Gastroesophageal sphincter (tissue), 4 donors: ENCODE measurements around the gene CYBC1. TPM values are rescaled to one million over a fixed set of nuclear protein-coding genes. Genes with fewer than 3 reads are reported as not detected.
A peak's percentile ranks its signal among the peaks of the same experiment; 100 is the strongest.

ENCODE experiments used
- ATAC-seq: fragments of 150-250 bp; one replicate; pipeline ENCODE4 v1.9.1; 2016; ENCODE audit warnings: mild to moderate bottlenecking, moderate library complexity
- H3K27ac ChIP-seq, 4 donors: fragments of 200-600 bp; sonication (generic) in 3 of 4; 1 replicate in 3 of 4; 2 replicates in 1 of 4; pipeline ENCODE4 v1.5.1; 2016 to 2019
- H3K27me3 ChIP-seq: fragments of 200-600 bp; sonication (generic); one replicate; pipeline ENCODE4 v1.5.1; 2019
- H3K36me3 ChIP-seq, 2 donors: fragments of 200-600 bp; sonication (generic); one replicate each; pipeline ENCODE4 v1.5.1; 2019; ENCODE audit warnings: control low read depth in 1 of 2
- H3K4me1 ChIP-seq, 3 donors: fragments of 200-600 bp; sonication (generic); 1 replicate in 2 of 3; 2 replicates in 1 of 3; pipeline ENCODE4 v1.5.1; 2016 to 2019; ENCODE audit warnings: control low read depth in 2 of 3
- H3K4me3 ChIP-seq, 2 donors: fragments of 200-600 bp; sonication (generic); one replicate each; pipeline ENCODE4 v1.5.1; 2019; ENCODE audit warnings: mild to moderate bottlenecking in 1 of 2, moderate library complexity in 1 of 2
- H3K9me3 ChIP-seq, 3 donors: fragments of 200-600 bp; sonication (generic); one replicate each; pipeline ENCODE4 v1.5.1; 2017 to 2019; ENCODE audit warnings: control low read depth in 2 of 3
- EP300 ChIP-seq: sonication (generic); formaldehyde crosslinking; IDR thresholded peaks from one replicate; pipeline ENCODE4 v1.6.1; 2017; ENCODE audit warnings: antibody characterized with exemption, mild to moderate bottlenecking
- POLR2A ChIP-seq, 2 donors: fragments of 450-650 bp; IDR thresholded peaks; one replicate each; pipeline ENCODE4 v1.6.1; 2017; ENCODE audit warnings: antibody characterized with exemption in 2 of 2, mild to moderate bottlenecking in 2 of 2, moderate library complexity in 1 of 2
- POLR2AphosphoS5 ChIP-seq: sonication (generic); formaldehyde crosslinking; IDR thresholded peaks from one replicate; pipeline ENCODE4 v1.6.1; 2017; ENCODE audit warnings: antibody characterized with exemption
- WGBS, 2 donors: methylation state at CpG; one replicate each; pipeline ENCODE4 v1.1.5; 2018; ENCODE audit warnings: low coverage in 1 of 2; 5-methylcytosine and 5-hydroxymethylcytosine counted together
- total RNA-seq, 4 donors: library from RNA; depleted of rRNA; stranded (reverse); fragments of >200 nt; gene quantifications; one replicate each; pipeline ENCODE4 v1.1.0, GENCODE V29; 2016
- TF ChIP-seq, protein P1 (sequence below), 4 experiments: fragments of 200-600 bp in 2 of 4; fragments of 450-650 bp in 2 of 4; sonication (generic) in 1 of 4; IDR thresholded peaks; one replicate each; pipeline ENCODE4 v1.5.1; 2017 to 2019; ENCODE audit warnings: antibody characterized with exemption in 4 of 4, mild to moderate bottlenecking in 2 of 4, moderate library complexity in 2 of 4

The CYBC1 gene
- total RNA-seq, 4 donors from 2014 or later, result 53.8 to 78.5 (median 59.4) TPM

DNA sequence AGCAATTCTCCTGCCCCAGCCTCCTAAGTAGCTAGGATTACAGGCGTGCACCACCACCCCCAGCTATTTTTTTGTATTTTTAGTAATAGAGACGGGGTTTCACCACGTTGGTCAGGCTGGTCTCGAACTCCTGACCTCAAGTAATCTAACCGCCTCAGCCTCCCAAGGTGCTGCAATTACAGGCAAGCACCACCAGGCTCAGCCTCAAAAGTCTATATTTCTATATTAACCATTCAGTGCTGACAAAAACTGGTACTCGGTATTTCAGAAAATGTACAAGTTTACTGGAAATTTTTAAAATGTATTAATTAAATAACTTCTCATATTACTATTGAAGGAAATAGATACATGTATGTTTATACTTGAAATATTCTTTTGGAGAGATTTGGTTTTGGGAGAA lies 33.8 kb downstream of the CYBC1 start:
- Histone ChIP-seq H3K9me3 (no peaks in the 10 kb centered on the region), H3K27me3 (no peaks in the 10 kb centered on the region), H3K36me3 (peaks cover 0 to 35% of the 10 kb centered on the region in 2 donors), H3K4me3 (no peak overlapping the region), H3K27ac (no peak overlapping the region), H3K4me1 (peaks cover 0 to 44% (median 5%) of the 10 kb centered on the region in 3 donors)
- no peak for ATAC-seq
- WGBS, 2 donors, result 91 to 95% methylated on average over 6 of the region's 6 CpGs
- TF ChIP-seq POLR2AphosphoS5, result no peak
- TF ChIP-seq, protein P1, sequence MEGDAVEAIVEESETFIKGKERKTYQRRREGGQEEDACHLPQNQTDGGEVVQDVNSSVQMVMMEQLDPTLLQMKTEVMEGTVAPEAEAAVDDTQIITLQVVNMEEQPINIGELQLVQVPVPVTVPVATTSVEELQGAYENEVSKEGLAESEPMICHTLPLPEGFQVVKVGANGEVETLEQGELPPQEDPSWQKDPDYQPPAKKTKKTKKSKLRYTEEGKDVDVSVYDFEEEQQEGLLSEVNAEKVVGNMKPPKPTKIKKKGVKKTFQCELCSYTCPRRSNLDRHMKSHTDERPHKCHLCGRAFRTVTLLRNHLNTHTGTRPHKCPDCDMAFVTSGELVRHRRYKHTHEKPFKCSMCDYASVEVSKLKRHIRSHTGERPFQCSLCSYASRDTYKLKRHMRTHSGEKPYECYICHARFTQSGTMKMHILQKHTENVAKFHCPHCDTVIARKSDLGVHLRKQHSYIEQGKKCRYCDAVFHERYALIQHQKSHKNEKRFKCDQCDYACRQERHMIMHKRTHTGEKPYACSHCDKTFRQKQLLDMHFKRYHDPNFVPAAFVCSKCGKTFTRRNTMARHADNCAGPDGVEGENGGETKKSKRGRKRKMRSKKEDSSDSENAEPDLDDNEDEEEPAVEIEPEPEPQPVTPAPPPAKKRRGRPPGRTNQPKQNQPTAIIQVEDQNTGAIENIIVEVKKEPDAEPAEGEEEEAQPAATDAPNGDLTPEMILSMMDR (IDR thresholded peaks at IDR 0.05), result no peak
- TF ChIP-seq POLR2A (IDR thresholded peaks at IDR 0.05), result no peak
- TF ChIP-seq EP300, result no peak

DNA sequence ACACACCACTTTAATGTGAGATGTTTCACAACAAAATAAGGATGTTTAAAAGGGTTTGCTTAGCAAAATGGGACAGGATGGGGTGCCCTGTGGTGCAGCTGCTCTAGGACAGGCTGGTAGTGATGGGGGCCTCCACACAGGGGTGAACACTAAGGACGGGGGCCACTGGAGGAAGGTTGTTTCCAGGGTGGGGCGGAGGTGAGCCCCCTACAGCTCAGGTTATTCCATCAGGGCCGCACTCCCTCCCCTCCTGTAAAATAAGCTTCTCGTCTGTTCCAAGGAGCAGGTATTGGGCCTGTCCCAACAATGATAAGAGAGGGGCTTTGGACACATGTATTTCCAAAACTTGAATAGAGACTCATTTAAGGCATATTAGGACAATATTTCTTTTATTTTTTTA lies 34.3 kb downstream of the CYBC1 start:
- no peak for ATAC-seq
- Histone ChIP-seq H3K36me3 (peaks cover 0 to 32% of the 10 kb centered on the region in 2 donors), H3K27ac (no peak overlapping the region), H3K27me3 (no peaks in the 10 kb centered on the region), H3K4me1 (peaks cover 0 to 44% (median 5%) of the 10 kb centered on the region in 3 donors), H3K9me3 (no peaks in the 10 kb centered on the region), H3K4me3 (no peak overlapping the region)
- WGBS, 2 donors, result 92 to 97% methylated on average over 2 to 4 of the region's 4 CpGs
- TF ChIP-seq EP300, result no peak
- no peak for TF ChIP-seq POLR2AphosphoS5
- TF ChIP-seq, protein P1 (IDR thresholded peaks at IDR 0.05), result no peak
- no peak for TF ChIP-seq POLR2A (IDR thresholded peaks at IDR 0.05)

DNA sequence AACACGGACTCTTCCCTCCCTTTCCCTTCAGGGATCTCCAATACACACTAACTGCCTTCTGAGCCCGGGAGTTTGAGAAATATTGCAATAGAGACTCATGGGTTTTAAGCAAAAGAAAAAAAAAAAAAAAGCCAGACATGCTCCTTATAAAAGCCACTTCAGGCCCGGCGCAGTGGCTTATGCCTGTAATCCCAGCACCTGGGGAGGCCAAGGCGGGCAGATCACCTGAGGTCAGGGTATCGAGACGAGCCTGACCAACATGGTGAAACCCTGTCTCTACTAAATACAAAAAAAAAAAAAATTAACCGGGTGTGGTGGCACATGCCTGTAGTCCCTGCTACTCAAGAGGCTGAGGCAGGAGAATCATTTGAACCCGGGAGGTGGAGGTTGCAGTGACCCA lies 34.8 kb downstream of the CYBC1 start:
- WGBS, 2 donors, result 50 to 90% methylated on average over 1 to 4 of the region's 9 CpGs
- peaks cover 0 to 44% (median 5%) of the 10 kb centered on the region in 3 donors for H3K4me1 ChIP-seq
- H3K27ac ChIP-seq, result no peak overlapping the region
- H3K36me3 ChIP-seq, result peaks cover 0 to 32% of the 10 kb centered on the region in 2 donors
- H3K9me3 ChIP-seq, result no peaks in the 10 kb centered on the region
- ATAC-seq, result no peak
- TF ChIP-seq POLR2AphosphoS5 (no peak), POLR2A (IDR thresholded peaks at IDR 0.05) (no peak), EP300 (no peak)
- TF ChIP-seq, protein P1 (IDR thresholded peaks at IDR 0.05), result no peak
- no peak overlapping the region for H3K4me3 ChIP-seq
- no peaks in the 10 kb centered on the region for H3K27me3 ChIP-seq

DNA sequence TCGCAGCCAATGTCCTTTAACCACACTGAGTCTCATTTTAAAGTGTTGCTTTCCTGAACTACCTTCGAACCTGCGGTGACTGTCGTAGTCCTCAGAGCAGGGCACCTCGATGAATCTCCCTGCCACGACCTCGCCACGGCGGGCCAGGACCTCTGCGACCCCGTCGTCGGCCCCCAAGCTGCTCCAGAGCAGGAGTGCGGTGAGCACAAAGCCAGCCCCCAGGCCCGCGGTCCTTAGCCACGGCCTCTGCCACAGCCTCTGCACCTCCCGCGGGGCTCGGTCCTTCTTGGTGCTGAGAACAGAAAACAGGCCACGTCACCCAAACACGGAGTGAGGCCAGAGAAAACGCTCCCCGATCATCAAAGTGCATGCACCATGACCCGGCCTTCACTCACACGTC lies 35.2 kb downstream of the CYBC1 start:
- no peak for ATAC-seq
- Histone ChIP-seq H3K27me3 (no peaks in the 10 kb centered on the region), H3K9me3 (no peaks in the 10 kb centered on the region), H3K4me3 (no peak overlapping the region), H3K27ac (no peak overlapping the region), H3K36me3 (peaks cover 0 to 31% of the 10 kb centered on the region in 2 donors), H3K4me1 (peaks cover 0 to 44% (median 5%) of the 10 kb centered on the region in 3 donors)
- no peak for TF ChIP-seq EP300
- TF ChIP-seq, protein P1 (IDR thresholded peaks at IDR 0.05), result no peak
- no peak for TF ChIP-seq POLR2AphosphoS5
- no peak for TF ChIP-seq POLR2A (IDR thresholded peaks at IDR 0.05)
- 83 to 90% methylated on average over 1 to 4 of the region's 26 CpGs for WGBS, 2 donors

DNA sequence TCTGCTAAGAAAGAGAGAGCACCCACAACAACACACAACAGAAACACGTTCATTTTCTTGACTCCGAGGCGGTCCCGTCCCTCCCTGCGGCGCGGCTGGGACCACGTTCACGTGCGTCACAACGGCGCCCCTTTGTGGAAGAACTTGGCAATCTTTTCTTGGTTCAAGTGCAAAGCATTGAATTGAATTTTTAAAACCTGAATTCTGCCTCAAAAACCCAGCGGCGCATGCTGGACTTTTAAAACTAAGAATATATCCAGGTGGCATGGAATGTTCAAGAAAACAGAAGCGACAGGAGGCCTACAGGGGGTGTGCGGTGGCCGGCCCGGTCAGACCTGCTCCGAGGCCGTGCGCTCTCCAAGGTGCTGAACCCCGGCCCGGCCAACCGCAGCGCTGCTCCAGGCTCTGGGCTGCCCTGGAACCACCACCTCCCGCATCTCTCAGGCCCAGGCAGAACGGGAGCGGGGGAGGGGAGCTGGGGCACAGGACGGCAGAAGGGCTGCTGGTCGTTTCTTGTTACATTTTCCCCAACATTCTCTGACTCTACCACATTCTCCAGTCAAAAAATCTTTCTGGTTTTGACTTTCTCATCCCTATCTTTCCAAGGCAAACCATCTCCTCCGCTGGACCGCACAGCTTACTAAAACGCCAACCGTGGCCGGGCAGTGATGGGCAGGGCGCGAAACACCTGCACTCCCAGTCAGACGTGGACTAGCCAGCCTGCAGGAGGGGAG lies 35.8 kb downstream of the CYBC1 start:
- no peaks in the 10 kb centered on the region for H3K9me3 ChIP-seq
- H3K4me3 ChIP-seq, result no peak overlapping the region
- TF ChIP-seq EP300, result no peak
- TF ChIP-seq, protein P1 (IDR thresholded peaks at IDR 0.05), result peak in 3 of 4 experiments; percentile 57 to 76 (median 60)
- H3K36me3 ChIP-seq, result peaks cover 0 to 33% of the 10 kb centered on the region in 2 donors
- no peaks in the 10 kb centered on the region for H3K27me3 ChIP-seq
- H3K27ac ChIP-seq, result no peak overlapping the region
- 3 to 8% methylated on average over 15 to 18 of the region's 38 CpGs for WGBS, 2 donors
- ATAC-seq, result peak; percentile 52
- H3K4me1 ChIP-seq, result peaks cover 0 to 43% (median 5%) of the 10 kb centered on the region in 3 donors
